ENCODE data around the gene RNF175.

RNF175 gene

DNA sequence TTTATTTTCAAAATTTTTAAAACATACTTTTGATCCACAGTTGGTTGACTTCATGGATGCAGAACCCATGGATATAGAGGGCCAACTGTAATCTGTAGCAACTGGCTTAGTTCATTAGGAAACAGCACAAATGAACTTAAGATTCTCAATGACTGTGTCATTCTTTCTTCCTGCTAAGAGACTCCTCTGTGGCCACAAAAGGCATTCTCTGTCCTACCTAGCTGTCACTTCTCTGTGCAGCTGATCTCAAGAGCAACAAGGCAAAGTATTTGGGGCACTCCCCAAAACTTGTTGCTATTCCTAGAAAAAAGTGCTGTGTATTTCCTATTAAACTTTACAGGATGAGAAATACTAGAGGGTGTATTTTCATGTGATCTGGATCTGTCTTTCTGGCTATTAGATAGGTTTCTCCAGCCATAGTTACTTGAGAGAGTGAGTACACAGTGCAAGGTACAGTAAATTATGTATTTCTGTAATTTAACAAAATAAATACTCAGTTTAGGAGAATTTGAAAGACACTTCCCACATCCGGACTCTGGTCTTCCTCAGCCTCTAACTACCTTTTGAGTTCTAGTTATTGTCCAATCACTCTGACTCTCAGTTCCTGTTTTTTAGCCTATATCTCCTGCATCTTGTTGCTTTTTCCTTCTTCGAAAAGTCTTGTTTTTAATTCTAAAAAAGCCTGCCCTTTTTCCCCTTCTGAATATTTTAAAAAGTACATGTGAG, 53.9 kb downstream of the RNF175 start:
- Histone ChIP-seq H3K27ac (peak overlapping the region in 10 of 11 experiments; percentile 36 to 70 (median 63); a peak in 21 of 22 replicates), H3K36me3 (peaks cover 0 to 24% (median under 1%) of the 10 kb centered on the region in 11 experiments; a peak in 4 of 22 replicates), H3K4me2 (peak overlapping the region; percentile 53 to 92 (median 75)), H3K27me3 (no peaks in the 10 kb centered on the region), H4K20me1 (no peaks in the 10 kb centered on the region), H3K9ac (peak overlapping the region in 4 of 11 experiments; percentile 0 to 20 (median 9); a peak in 3 of 22 replicates), H3K4me1 (peaks cover 25 to 45% (median 32%) of the 10 kb centered on the region in 10 experiments), H3K4me3 (peak overlapping the region in 3 of 10 experiments; percentile 3 to 22 (median 21); a peak in 3 of 20 replicates), H3K9me3 (replicated peaks in 1 of 11) (peaks cover 0 to 26% (median 15%) of the 10 kb centered on the region in 11 experiments; a peak in 18 of 22 replicates)
- no peak for TF ChIP-seq Cebpa-rat (IDR thresholded peaks at IDR 0.05)

DNA sequence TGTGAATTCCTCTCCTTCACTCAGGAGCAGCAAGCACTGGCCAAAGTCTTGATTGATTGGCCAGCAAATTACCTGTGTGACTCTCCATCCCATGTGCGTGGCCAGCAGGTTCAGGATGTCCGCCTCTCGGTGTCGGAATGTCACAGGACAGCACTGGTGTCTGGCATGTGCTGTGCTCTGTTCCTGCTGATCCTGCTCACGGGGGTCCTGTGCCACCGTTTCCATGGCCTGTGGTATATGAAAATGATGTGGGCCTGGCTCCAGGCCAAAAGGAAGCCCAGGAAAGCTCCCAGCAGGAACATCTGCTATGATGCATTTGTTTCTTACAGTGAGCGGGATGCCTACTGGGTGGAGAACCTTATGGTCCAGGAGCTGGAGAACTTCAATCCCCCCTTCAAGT, 55.3 kb downstream of the RNF175 start:
- no peak for TF ChIP-seq Cebpa-rat (IDR thresholded peaks at IDR 0.05)
- peaks cover 25 to 45% (median 32%) of the 10 kb centered on the region in 10 experiments for H3K4me1 ChIP-seq
- H3K4me2 ChIP-seq, result peak overlapping the region in 3 of 11 experiments; percentile 74 to 92 (median 89); a peak in 4 of 22 replicates
- no peaks in the 10 kb centered on the region for H4K20me1 ChIP-seq
- H3K36me3 ChIP-seq, result peaks cover 0 to 24% (median 0%) of the 10 kb centered on the region in 11 experiments; a peak in 3 of 22 replicates
- no peak overlapping the region for H3K9ac ChIP-seq
- H3K27ac ChIP-seq, result no peak overlapping the region
- peaks cover 0 to 26% (median 15%) of the 10 kb centered on the region in 11 experiments; a peak in 19 of 22 replicates for H3K9me3 ChIP-seq (replicated peaks in 1 of 11)
- H3K27me3 ChIP-seq, result no peaks in the 10 kb centered on the region
- no peak overlapping the region for H3K4me3 ChIP-seq

DNA sequence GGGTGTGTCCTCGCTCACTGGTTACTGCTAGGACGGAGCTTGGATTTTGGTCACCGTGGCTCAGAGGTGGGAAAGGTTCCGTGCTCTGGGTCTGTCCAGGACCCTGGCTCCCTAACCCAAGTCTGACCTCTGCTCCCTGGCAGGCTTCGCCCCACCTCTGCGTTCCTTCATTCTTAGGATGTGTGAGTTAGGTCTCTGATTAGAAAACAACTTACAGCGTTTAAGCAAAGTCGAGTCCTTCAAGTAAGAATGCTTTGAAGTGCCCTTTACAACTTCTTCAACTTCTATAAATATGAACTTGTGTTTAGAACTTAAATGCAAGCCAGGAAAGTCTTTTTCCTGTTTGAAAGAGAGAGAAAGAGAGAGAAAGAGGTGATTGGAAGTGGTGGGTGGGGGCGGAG, 74.9 kb downstream of the RNF175 start:
- Histone ChIP-seq H3K36me3 (peaks cover 0 to 45% (median 33%) of the 10 kb centered on the region in 11 experiments; a peak in 21 of 22 replicates), H3K27ac (peak overlapping the region in 3 of 11 experiments; percentile 6 to 57 (median 43); a peak in 3 of 22 replicates), H4K20me1 (no peaks in the 10 kb centered on the region), H3K9ac (peak overlapping the region in 4 of 11 experiments; percentile 26 to 78 (median 56); a peak in 8 of 22 replicates), H3K4me2 (peak overlapping the region; percentile 61 to 99 (median 82)), H3K4me1 (peaks cover 6 to 19% (median 12%) of the 10 kb centered on the region in 10 experiments; a peak in 18 of 20 replicates), H3K9me3 (replicated peaks in 1 of 11) (peaks cover 73 to 91% (median 85%) of the 10 kb centered on the region in 11 experiments), H3K4me3 (peak overlapping the region; percentile 43 to 67 (median 54); a peak in 19 of 20 replicates), H3K27me3 (peaks cover 23 to 45% (median 39%) of the 10 kb centered on the region in 11 experiments)
- no peak for TF ChIP-seq Cebpa-rat (IDR thresholded peaks at IDR 0.05)

DNA sequence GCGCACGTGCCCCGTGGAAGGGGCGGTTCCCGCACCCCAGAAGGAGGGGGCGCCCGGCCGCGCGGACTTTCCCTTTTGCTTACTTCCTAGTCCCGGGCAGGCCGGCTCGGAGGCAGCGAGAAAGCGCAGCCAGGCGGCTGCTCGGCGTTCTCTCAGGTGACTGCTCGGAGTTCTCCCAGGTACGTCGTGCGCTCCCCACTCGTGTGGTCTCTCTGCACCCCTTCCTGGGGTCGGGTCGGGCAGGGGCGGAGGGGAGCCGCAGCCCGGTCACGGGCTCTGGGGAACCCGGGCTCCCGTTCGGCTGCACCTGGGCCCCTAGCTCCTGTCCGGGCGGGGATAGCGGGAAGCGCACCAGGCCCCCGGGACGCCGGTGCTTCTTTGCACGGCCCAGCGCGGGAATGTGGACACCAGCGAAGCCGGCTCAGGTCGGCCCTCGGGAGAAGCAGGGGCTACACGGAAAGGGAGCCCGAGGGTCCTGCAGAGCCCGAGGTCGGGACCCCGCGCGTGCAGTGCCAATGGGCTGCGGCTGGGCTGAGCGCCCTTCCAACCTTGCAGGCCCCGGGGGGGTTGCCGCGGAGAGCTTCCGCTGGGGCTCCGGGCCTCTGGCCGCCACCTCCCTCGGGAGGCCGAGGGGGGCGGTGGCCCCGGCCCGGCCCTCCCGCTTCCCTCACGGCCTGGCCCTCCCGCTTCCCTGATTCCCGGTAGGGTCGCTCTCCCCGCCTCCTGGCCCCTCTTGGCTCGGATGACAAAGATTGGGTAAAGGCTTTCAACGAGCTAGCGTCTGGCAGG, 75.4 kb downstream of the RNF175 start, which contains the start of gene TLR2:
Gene TLR2 (plus strand): TSS at position 99 of the 789 bp plus-strand sequence. CDS start 18,628 bp downstream, outside the sequence.
- TF ChIP-seq Cebpa-rat (IDR thresholded peaks at IDR 0.05), result no peak
- Histone ChIP-seq H4K20me1 (no peaks in the 10 kb centered on the region), H3K4me1 (peaks cover 6 to 25% (median 12%) of the 10 kb centered on the region in 10 experiments; a peak in 19 of 20 replicates), H3K36me3 (peaks cover 0 to 39% (median 30%) of the 10 kb centered on the region in 11 experiments; a peak in 21 of 22 replicates), H3K4me3 (peak within 1 kb of the TSS; percentile 43 to 67 (median 54)), H3K27me3 (peaks cover 23 to 45% (median 39%) of the 10 kb centered on the region in 11 experiments), H3K9ac (peak within 1 kb of the TSS in 6 of 11 experiments; percentile 13 to 78 (median 38); a peak in 8 of 22 replicates), H3K9me3 (replicated peaks in 1 of 11) (peaks cover 68 to 91% (median 84%) of the 10 kb centered on the region in 11 experiments), H3K27ac (peak within 1 kb of the TSS in 3 of 11 experiments; percentile 6 to 57 (median 43); a peak in 3 of 22 replicates), H3K4me2 (peak within 1 kb of the TSS; percentile 61 to 99 (median 82))

DNA sequence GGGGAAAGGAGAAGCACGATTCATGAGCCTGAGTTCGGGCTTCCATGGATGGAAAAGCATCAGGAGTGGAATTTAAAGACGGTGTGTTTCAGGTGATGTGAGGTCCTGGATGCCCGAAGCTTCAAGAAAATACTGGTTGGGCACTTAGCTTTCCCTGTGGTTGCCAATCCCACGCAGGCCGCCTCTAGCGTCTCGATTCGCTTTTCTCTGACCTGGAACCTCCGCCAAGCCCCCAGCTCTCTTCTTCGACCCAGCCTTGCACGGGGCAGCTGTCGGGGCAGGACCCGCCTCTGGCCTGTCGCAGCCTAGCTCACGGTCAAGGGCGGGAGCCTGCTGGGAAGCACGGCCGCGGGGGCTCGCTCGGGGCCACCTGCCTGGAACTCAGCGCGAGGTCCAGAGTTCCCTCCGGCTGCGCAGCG, 76.1 kb downstream of the RNF175 start:
- Histone ChIP-seq H4K20me1 (no peaks in the 10 kb centered on the region), H3K27me3 (peaks cover 23 to 45% (median 39%) of the 10 kb centered on the region in 11 experiments), H3K4me3 (peak overlapping the region; percentile 43 to 67 (median 54)), H3K27ac (no peak overlapping the region; a peak in 1 of 22 replicates), H3K4me2 (peak overlapping the region; percentile 61 to 99 (median 82); a peak in 21 of 22 replicates), H3K9ac (no peak overlapping the region; a peak in 1 of 22 replicates), H3K9me3 (replicated peaks in 1 of 11) (peaks cover 62 to 88% (median 80%) of the 10 kb centered on the region in 11 experiments), H3K36me3 (peaks cover 0 to 34% (median 24%) of the 10 kb centered on the region in 11 experiments; a peak in 21 of 22 replicates), H3K4me1 (peaks cover 6 to 30% (median 12%) of the 10 kb centered on the region in 10 experiments; a peak in 19 of 20 replicates)
- no peak for TF ChIP-seq Cebpa-rat (IDR thresholded peaks at IDR 0.05)

DNA sequence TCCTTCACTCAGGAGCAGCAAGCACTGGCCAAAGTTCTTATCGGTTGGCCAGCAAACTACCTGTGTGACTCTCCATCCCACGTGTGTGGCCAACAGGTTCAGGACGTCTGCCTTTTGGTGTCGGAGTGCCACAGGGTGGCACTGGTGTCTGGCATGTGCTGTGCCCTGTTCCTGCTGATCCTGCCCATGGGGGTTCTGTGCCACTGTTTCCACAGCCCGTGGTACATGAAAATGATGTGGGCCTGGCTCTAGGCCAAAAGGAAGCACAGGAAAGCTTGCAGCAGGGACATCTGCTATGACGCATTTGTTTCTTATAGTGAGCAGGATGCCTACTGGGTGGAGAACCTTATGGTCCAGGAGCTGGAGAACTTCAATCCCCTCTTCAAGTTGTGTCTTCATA, 80.3 kb downstream of the RNF175 start:
- TF ChIP-seq Cebpa-rat (IDR thresholded peaks at IDR 0.05), result no peak
- H3K27ac ChIP-seq, result no peak overlapping the region

DNA sequence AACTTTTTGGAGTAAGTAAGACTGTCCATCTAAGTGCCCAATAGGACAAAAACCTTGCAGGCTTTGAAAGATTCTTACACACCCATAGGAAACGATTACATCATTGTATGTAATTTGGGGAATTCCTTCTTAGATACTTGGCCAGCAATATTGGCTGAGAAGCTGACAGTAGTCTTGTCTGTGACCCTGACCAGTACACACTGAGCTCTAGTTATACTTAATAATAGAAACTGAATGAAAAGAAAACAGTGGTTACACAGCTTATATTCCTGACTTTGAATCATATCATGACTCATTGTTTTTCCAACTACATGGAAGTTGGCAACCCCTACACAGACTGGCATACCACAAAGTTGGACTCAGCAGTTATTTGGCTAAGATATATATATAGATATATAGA, 82.8 kb downstream of the RNF175 start:
- no peak for TF ChIP-seq Cebpa-rat (IDR thresholded peaks at IDR 0.05)
- peak overlapping the region in 2 of 11 experiments; percentile 58 to 67; a peak in 4 of 22 replicates for H3K4me2 ChIP-seq
- H3K27me3 ChIP-seq, result peaks cover 0 to 2% (median 0%) of the 10 kb centered on the region in 11 experiments; a peak in 3 of 22 replicates
- H3K4me1 ChIP-seq, result peaks cover 0 to 44% (median 0%) of the 10 kb centered on the region in 10 experiments; a peak in 6 of 20 replicates
- H3K9ac ChIP-seq, result no peak overlapping the region
- peaks cover 0 to 14% (median 6%) of the 10 kb centered on the region in 11 experiments; a peak in 7 of 22 replicates for H3K36me3 ChIP-seq
- H3K4me3 ChIP-seq, result no peak overlapping the region
- H3K27ac ChIP-seq, result peak overlapping the region in 2 of 11 experiments; percentile 49 to 65; a peak in 3 of 22 replicates
- H4K20me1 ChIP-seq, result no peaks in the 10 kb centered on the region
- peaks cover 41 to 62% (median 54%) of the 10 kb centered on the region in 11 experiments for H3K9me3 ChIP-seq (replicated peaks in 1 of 11)

More for the DNA sequence above, 80.3 kb downstream of the RNF175 start:
- peak overlapping the region in 2 of 11 experiments; percentile 23 to 35; a peak in 4 of 22 replicates for H3K4me2 ChIP-seq
- H3K9ac ChIP-seq, result no peak overlapping the region
- H3K9me3 ChIP-seq (replicated peaks in 1 of 11), result peaks cover 42 to 72% (median 65%) of the 10 kb centered on the region in 11 experiments
- H3K27me3 ChIP-seq, result peaks cover 16 to 27% (median 23%) of the 10 kb centered on the region in 11 experiments
- H4K20me1 ChIP-seq, result no peaks in the 10 kb centered on the region
- no peak overlapping the region for H3K4me3 ChIP-seq
- H3K36me3 ChIP-seq, result peaks cover 0 to 21% (median 15%) of the 10 kb centered on the region in 11 experiments; a peak in 14 of 22 replicates
- H3K4me1 ChIP-seq, result peaks cover 3 to 51% (median 6%) of the 10 kb centered on the region in 10 experiments; a peak in 19 of 20 replicates

DNA sequence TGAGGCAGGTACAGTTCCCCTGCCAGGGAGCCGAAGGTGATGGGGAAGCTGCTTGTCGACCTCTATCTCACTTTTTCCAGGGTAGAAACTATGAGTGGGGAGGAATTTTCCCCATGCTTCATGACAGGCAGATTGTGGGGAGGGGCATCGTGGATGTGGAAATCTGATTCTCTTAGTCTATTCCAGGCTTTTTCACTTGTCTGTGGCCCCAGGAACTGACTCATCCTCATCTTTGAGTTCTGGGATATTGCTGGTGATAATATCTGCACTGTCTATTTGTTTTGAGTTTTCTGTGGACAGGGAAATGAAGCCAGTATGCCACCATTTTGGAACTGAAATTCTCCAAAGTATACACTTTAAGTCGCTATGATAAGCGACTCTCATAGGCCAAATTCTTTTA, 83.3 kb downstream of the RNF175 start:
- Histone ChIP-seq H3K27me3 (no peaks in the 10 kb centered on the region), H3K4me1 (peaks cover 0 to 44% (median 0%) of the 10 kb centered on the region in 10 experiments; a peak in 6 of 20 replicates), H3K4me3 (no peak overlapping the region), H3K4me2 (peak overlapping the region in 3 of 11 experiments; percentile 13 to 67 (median 58); a peak in 5 of 22 replicates), H3K9me3 (replicated peaks in 1 of 11) (peaks cover 46 to 61% (median 53%) of the 10 kb centered on the region in 11 experiments), H3K9ac (no peak overlapping the region), H4K20me1 (no peaks in the 10 kb centered on the region), H3K27ac (peak overlapping the region in 2 of 11 experiments; percentile 49 to 65; a peak in 3 of 22 replicates), H3K36me3 (peaks cover 0 to 16% (median 6%) of the 10 kb centered on the region in 11 experiments; a peak in 7 of 22 replicates)
- TF ChIP-seq Cebpa-rat (IDR thresholded peaks at IDR 0.05), result no peak

Data from BLaER1 treated with 17β-estradiol and CSF1 and Interleukin-3, amounts not matched to agents 10 nM and 100 nM (cell line).